ENCODE data around the gene FUT6.

The FUT6 gene

GRCh38 chr19:5827891-5828660 lies 11.4 kb downstream of the FUT6 start:
- FAIRE-seq: no peak

- no peak for FAIRE-seq
These were observed 12.1 kb downstream of the FUT6 start for GRCh38 chr19:5827342-5827890.

- FAIRE-seq: no peak
These were observed 12.8 kb downstream of the FUT6 start for GRCh38 chr19:5826531-5827341.

GRCh38 chr19:5825178-5825577 lies 14.3 kb downstream of the FUT6 start:
- no peak for FAIRE-seq

GRCh38 chr19:5824751-5825150 lies 14.8 kb downstream of the FUT6 start:
- no peak for FAIRE-seq

GRCh38 chr19:5823579-5824281 lies 15.8 kb downstream of the FUT6 start:
- FAIRE-seq: no peak

- FAIRE-seq: no peak
These were observed 17.2 kb downstream of the FUT6 start for GRCh38 chr19:5822181-5822844.

GRCh38 chr19:5821521-5822180 lies 17.9 kb downstream of the FUT6 start:
- FAIRE-seq: no peak

- FAIRE-seq: no peak
These were observed 18.7 kb downstream of the FUT6 start for GRCh38 chr19:5820785-5821184.

- FAIRE-seq: no peak
These were observed 20.9 kb downstream of the FUT6 start for GRCh38 chr19:5818594-5818993.

GRCh38 chr19:5817218-5817617 lies 22.3 kb downstream of the FUT6 start:
- no peak for FAIRE-seq

GRCh38 chr19:5814852-5815246 lies 24.7 kb downstream of the FUT6 start:
- FAIRE-seq: no peak

- FAIRE-seq: no peak
These were observed 25.2 kb downstream of the FUT6 start for GRCh38 chr19:5814123-5814851.

- FAIRE-seq: no peak
These were observed 28.4 kb downstream of the FUT6 start for GRCh38 chr19:5811117-5811516.

- FAIRE-seq: no peak
These were observed 30.0 kb downstream of the FUT6 start for GRCh38 chr19:5809469-5809868.

GRCh38 chr19:5809053-5809452 lies 30.4 kb downstream of the FUT6 start:
- no peak for FAIRE-seq

- FAIRE-seq: no peak
These were observed 31.2 kb downstream of the FUT6 start for GRCh38 chr19:5808120-5808816.

- no peak for FAIRE-seq
These were observed 32.6 kb downstream of the FUT6 start for GRCh38 chr19:5806905-5807304.

GRCh38 chr19:5806133-5806489 lies 33.4 kb downstream of the FUT6 start:
- FAIRE-seq: no peak

GRCh38 chr19:5805462-5806132 lies 33.9 kb downstream of the FUT6 start:
- FAIRE-seq: no peak

Measured in colon (tissue), 2 donors.